ENCODE measurements around the gene CBLL1. TPM values are rescaled to one million over a fixed set of nuclear protein-coding genes. Genes with fewer than 3 reads are reported as not detected.

The CBLL1 gene
- total RNA-seq, 3 donors from 2014 or later (not counting 1 experiment from before 2014, with no cell fraction given): 62.7 to 85.8 (median 82.0) TPM

DNA sequence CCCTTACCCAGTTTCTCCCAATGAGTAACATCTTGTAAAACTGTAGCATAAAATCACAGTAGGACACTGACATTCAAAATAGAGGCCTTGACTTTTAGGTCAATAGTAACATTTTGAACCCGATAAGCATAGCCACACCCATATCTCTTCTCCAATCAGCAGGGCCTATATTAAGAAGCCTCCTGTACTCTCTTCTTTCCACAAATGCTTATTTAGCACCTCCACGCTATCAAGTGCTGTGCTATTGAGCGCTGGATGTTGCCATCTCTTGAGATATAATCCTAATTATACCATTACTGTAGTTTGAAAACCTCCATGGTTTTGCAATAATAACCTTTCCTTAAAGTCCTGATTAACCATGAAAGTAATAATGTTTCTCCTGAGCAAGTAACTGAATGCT is 40.1 kb upstream of the CBLL1 start:
- Mint-ChIP-seq H3K27me3 (ENCODE audit: low read depth in 2 of 2) (peaks cover 6 to 18% of the 10 kb centered on the region in 2 donors), H3K4me3 (no peak overlapping the region), H3K27ac (no peak overlapping the region), H3K4me1 (no peaks in the 10 kb centered on the region), H3K9me3 (no peaks in the 10 kb centered on the region), H3K36me3 (no peaks in the 10 kb centered on the region)
- Histone ChIP-seq H3K4me3 (ENCODE audit: low read length) (no peak overlapping the region), H3K4me1 (ENCODE audit: control insufficient read depth, insufficient read depth, low read length) (no peaks in the 10 kb centered on the region), H3K27ac (ENCODE audit: low read length) (no peak overlapping the region), H3K36me3 (ENCODE audit: control insufficient read depth, insufficient read depth, low read length) (no peaks in the 10 kb centered on the region), H3K27me3 (ENCODE audit: control insufficient read depth, insufficient read depth, low read length) (no peaks in the 10 kb centered on the region), H3K9me3 (ENCODE audit: control insufficient read depth, insufficient read depth, low read length) (no peaks in the 10 kb centered on the region)
- TF ChIP-seq, protein P1, sequence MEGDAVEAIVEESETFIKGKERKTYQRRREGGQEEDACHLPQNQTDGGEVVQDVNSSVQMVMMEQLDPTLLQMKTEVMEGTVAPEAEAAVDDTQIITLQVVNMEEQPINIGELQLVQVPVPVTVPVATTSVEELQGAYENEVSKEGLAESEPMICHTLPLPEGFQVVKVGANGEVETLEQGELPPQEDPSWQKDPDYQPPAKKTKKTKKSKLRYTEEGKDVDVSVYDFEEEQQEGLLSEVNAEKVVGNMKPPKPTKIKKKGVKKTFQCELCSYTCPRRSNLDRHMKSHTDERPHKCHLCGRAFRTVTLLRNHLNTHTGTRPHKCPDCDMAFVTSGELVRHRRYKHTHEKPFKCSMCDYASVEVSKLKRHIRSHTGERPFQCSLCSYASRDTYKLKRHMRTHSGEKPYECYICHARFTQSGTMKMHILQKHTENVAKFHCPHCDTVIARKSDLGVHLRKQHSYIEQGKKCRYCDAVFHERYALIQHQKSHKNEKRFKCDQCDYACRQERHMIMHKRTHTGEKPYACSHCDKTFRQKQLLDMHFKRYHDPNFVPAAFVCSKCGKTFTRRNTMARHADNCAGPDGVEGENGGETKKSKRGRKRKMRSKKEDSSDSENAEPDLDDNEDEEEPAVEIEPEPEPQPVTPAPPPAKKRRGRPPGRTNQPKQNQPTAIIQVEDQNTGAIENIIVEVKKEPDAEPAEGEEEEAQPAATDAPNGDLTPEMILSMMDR (IDR thresholded peaks at IDR 0.05): no peak
- WGBS (ENCODE audit: insufficient coverage): 98% methylated on average over 3 of the region's 3 CpGs
- intact Hi-C loops (cut with micrococcal nuclease): no loop called here
- DNase-seq (no peak), ATAC-seq (no peak)

- no peak for DNase-seq
- TF ChIP-seq, protein P1 (IDR thresholded peaks at IDR 0.05): no peak
- no peaks in the 10 kb centered on the region for H3K9me3 Mint-ChIP-seq
- Histone ChIP-seq H3K27me3 (ENCODE audit: control insufficient read depth, insufficient read depth, low read length) (no peaks in the 10 kb centered on the region), H3K36me3 (ENCODE audit: control insufficient read depth, insufficient read depth, low read length) (no peaks in the 10 kb centered on the region), H3K27ac (ENCODE audit: low read length) (no peak overlapping the region), H3K9me3 (ENCODE audit: control insufficient read depth, insufficient read depth, low read length) (no peaks in the 10 kb centered on the region), H3K4me1 (ENCODE audit: control insufficient read depth, insufficient read depth, low read length) (no peaks in the 10 kb centered on the region), H3K4me3 (ENCODE audit: low read length) (no peak overlapping the region)
- no peak for ATAC-seq
- H3K36me3 Mint-ChIP-seq: no peaks in the 10 kb centered on the region
- H3K4me1 Mint-ChIP-seq: no peaks in the 10 kb centered on the region
- intact Hi-C loops (cut with micrococcal nuclease): no loop called here
- peaks cover 5 to 8% of the 10 kb centered on the region in 2 donors for H3K27me3 Mint-ChIP-seq (ENCODE audit: low read depth in 2 of 2)
- H3K27ac Mint-ChIP-seq: no peak overlapping the region
- 96% methylated on average over 2 of the region's 2 CpGs for WGBS (ENCODE audit: insufficient coverage)
- H3K4me3 Mint-ChIP-seq: no peak overlapping the region
Observed at GRCh38 chr7:107708956-107709355, 35.0 kb upstream of the CBLL1 start.

DNA sequence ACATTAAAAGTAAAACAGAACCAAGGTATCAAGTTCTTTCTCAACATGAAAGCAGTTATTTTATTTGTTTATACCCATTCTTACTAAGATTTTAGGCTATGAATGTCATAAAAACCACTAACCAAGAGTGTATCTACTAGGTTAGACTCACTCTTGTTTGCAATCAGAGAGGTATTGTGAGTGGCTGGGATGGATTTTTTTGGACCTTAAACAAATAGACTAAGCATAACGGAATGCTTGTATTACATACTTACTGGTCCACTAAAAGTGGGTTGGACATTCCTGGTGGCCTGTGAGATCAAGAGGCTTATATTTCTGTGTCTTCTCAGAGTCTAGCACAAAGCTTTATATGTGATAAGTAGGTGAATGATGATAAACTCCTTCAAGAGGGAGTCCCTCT is 32.6 kb upstream of the CBLL1 start:
- TF ChIP-seq, protein P1 (IDR thresholded peaks at IDR 0.05): no peak
- no peak overlapping the region for H3K4me3 Mint-ChIP-seq
- 100% methylated on average over 1 of the region's 1 CpG for WGBS (ENCODE audit: insufficient coverage)
- no peaks in the 10 kb centered on the region for H3K9me3 ChIP-seq (ENCODE audit: control insufficient read depth, insufficient read depth, low read length)
- no peaks in the 10 kb centered on the region for H3K27me3 ChIP-seq (ENCODE audit: control insufficient read depth, insufficient read depth, low read length)
- H3K36me3 ChIP-seq (ENCODE audit: control insufficient read depth, insufficient read depth, low read length): no peaks in the 10 kb centered on the region
- intact Hi-C loops (cut with micrococcal nuclease): no loop called here
- H3K4me1 Mint-ChIP-seq: no peaks in the 10 kb centered on the region
- H3K27ac Mint-ChIP-seq: no peak overlapping the region
- ATAC-seq: no peak
- H3K4me3 ChIP-seq (ENCODE audit: low read length): no peak overlapping the region
- no peak overlapping the region for H3K27ac ChIP-seq (ENCODE audit: low read length)
- H3K27me3 Mint-ChIP-seq (ENCODE audit: low read depth in 2 of 2): peaks cover 5 to 11% of the 10 kb centered on the region in 2 donors
- no peaks in the 10 kb centered on the region for H3K36me3 Mint-ChIP-seq
- DNase-seq: no peak
- H3K9me3 Mint-ChIP-seq: no peaks in the 10 kb centered on the region
- no peaks in the 10 kb centered on the region for H3K4me1 ChIP-seq (ENCODE audit: control insufficient read depth, insufficient read depth, low read length)

DNA sequence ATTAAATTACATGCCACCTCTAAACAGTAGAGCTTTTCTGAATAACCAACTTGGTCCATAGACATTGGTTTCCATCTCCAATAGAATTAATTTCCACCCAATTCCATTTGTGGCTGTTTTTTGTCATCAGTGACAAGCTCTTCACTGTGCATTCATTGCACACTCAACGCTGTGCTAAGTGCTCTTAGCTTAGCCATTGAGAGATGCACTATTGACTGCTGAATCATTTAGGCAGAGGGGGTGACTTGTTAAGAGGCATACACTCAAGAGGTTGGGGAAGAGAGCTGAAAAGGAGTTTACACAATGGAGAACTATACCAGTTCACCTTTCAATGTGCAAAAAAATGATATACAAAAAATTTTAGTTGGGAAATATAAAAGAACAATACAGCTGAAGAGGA is 31.9 kb upstream of the CBLL1 start:
- Mint-ChIP-seq H3K27ac (no peak overlapping the region), H3K36me3 (no peaks in the 10 kb centered on the region), H3K9me3 (no peaks in the 10 kb centered on the region), H3K4me1 (no peaks in the 10 kb centered on the region), H3K27me3 (ENCODE audit: low read depth in 2 of 2) (peaks cover 5 to 8% of the 10 kb centered on the region in 2 donors), H3K4me3 (no peak overlapping the region)
- H3K27me3 ChIP-seq (ENCODE audit: control insufficient read depth, insufficient read depth, low read length): no peaks in the 10 kb centered on the region
- TF ChIP-seq, protein P1 (IDR thresholded peaks at IDR 0.05): no peak
- H3K36me3 ChIP-seq (ENCODE audit: control insufficient read depth, insufficient read depth, low read length): no peaks in the 10 kb centered on the region
- intact Hi-C loops (cut with micrococcal nuclease): no loop called here
- H3K4me3 ChIP-seq (ENCODE audit: low read length): no peak overlapping the region
- 100% methylated on average over 1 of the region's 1 CpG for WGBS (ENCODE audit: insufficient coverage)
- DNase-seq (no peak), ATAC-seq (no peak)
- H3K9me3 ChIP-seq (ENCODE audit: control insufficient read depth, insufficient read depth, low read length): no peaks in the 10 kb centered on the region
- no peaks in the 10 kb centered on the region for H3K4me1 ChIP-seq (ENCODE audit: control insufficient read depth, insufficient read depth, low read length)
- no peak overlapping the region for H3K27ac ChIP-seq (ENCODE audit: low read length)

All from natural killer cell (primary cell).